Epithelial cell of prostate (primary cell): ENCODE measurements around the gene FBL.
"Not testable (repeated sequence)": the region's sequence is repeated elsewhere in the genome, so short reads cannot be mapped to it uniquely, and the experiment has no call there.

Source experiments
- DNase-seq: peaks from one replicate; pipeline ENCODE4 v3.0.0-alpha.2; 2011; ENCODE audit warnings: low read depth, low spot score
- H3K27ac ChIP-seq: fragments of 450-650 bp; 2 replicates; pipeline ENCODE4 v1.5.1; 2017; ENCODE audit warnings: mild to moderate bottlenecking

FBL gene

GRCh38 chr19:39877982-39878381, 31.8 kb upstream of the FBL start:
- H3K27ac ChIP-seq, DNase-seq: not testable (repeated sequence)

GRCh38 chr19:39877488-39877887, 31.3 kb upstream of the FBL start:
- DNase-seq, H3K27ac ChIP-seq: not testable (repeated sequence)

- DNase-seq, H3K27ac ChIP-seq: not testable (repeated sequence)
Observed at GRCh38 chr19:39876486-39876885, 30.3 kb upstream of the FBL start.

- H3K27ac ChIP-seq, DNase-seq: not testable (repeated sequence)
Observed at GRCh38 chr19:39875401-39875864, 29.3 kb upstream of the FBL start.

GRCh38 chr19:39874404-39874803, 28.2 kb upstream of the FBL start:
- no peak overlapping the region for H3K27ac ChIP-seq
- DNase-seq: no peak

- no peak for DNase-seq
- no peak overlapping the region for H3K27ac ChIP-seq
Observed at GRCh38 chr19:39873385-39873784, 27.2 kb upstream of the FBL start.

- no peak for DNase-seq
- H3K27ac ChIP-seq: no peak overlapping the region
Observed at GRCh38 chr19:39871886-39872866, 26.0 kb upstream of the FBL start.

GRCh38 chr19:39871362-39871761, 25.2 kb upstream of the FBL start:
- H3K27ac ChIP-seq: no peak overlapping the region
- no peak for DNase-seq

- no peak for DNase-seq
- no peak overlapping the region for H3K27ac ChIP-seq
Observed at GRCh38 chr19:39870171-39870971, 24.2 kb upstream of the FBL start.

GRCh38 chr19:39867952-39868351, 21.8 kb upstream of the FBL start:
- no peak for DNase-seq
- H3K27ac ChIP-seq: no peak overlapping the region

GRCh38 chr19:39867133-39867532, 21.0 kb upstream of the FBL start:
- no peak for DNase-seq
- no peak overlapping the region for H3K27ac ChIP-seq

GRCh38 chr19:39865953-39866352, 19.8 kb upstream of the FBL start:
- DNase-seq: no peak
- H3K27ac ChIP-seq: no peak overlapping the region

- no peak for DNase-seq
- no peak overlapping the region for H3K27ac ChIP-seq
Observed at GRCh38 chr19:39865186-39865585, 19.0 kb upstream of the FBL start.

- no peak for DNase-seq
- no peak overlapping the region for H3K27ac ChIP-seq
Observed at GRCh38 chr19:39864118-39864517, 17.9 kb upstream of the FBL start.

GRCh38 chr19:39858541-39858940, 12.4 kb upstream of the FBL start:
- no peak for DNase-seq
- no peak overlapping the region for H3K27ac ChIP-seq

- no peak overlapping the region for H3K27ac ChIP-seq
- no peak for DNase-seq
Observed at GRCh38 chr19:39852882-39853281, 6.7 kb upstream of the FBL start.

GRCh38 chr19:39850892-39851291, 4.7 kb upstream of the FBL start:
- H3K27ac ChIP-seq: no peak overlapping the region
- no peak for DNase-seq

- DNase-seq: no peak
- no peak overlapping the region for H3K27ac ChIP-seq
Observed at GRCh38 chr19:39848392-39848791, 2.2 kb upstream of the FBL start.

- no peak overlapping the region for H3K27ac ChIP-seq
- no peak for DNase-seq
Observed at GRCh38 chr19:39847525-39847924, 1.3 kb upstream of the FBL start.

- no peak for DNase-seq
- peak overlapping the region; percentile 58 for H3K27ac ChIP-seq
Observed at GRCh38 chr19:39846678-39847486, 703 bp upstream of the FBL start.
